ENCODE results near the gene TAOK3. TPM values are rescaled to one million over a fixed set of nuclear protein-coding genes. Genes with fewer than 3 reads are reported as not detected.

Gene TAOK3
- total and polyA plus RNA-seq, 2 donors (not counting 3 experiments of a cell fraction or from before 2014, with no cell fraction given), result 11.3 to 23.1 TPM

GRCh38 chr12:118374909-118375308, 2.2 kb upstream of the TAOK3 start:
- H3K4me1 ChIP-seq (ENCODE audit: control insufficient read depth, extremely low read depth, insufficient read depth, low read length), result peaks cover 21% of the 10 kb centered on the region
- dilution Hi-C loops (cut with MboI; ENCODE audit: extremely low pct_ligation_motif_present, low sequenced_read_pairs), result no loop called here
- H3K9me1 ChIP-seq (replicated peaks; ENCODE audit: control insufficient read depth, extremely low read depth, insufficient read depth, low read length), result no peaks in the 10 kb centered on the region
- FAIRE-seq (no peak), DNase-seq (ENCODE audit: low read depth, low spot score) (no peak)
- POLR2A ChIA-PET, result no interaction called here
- CTCF ChIA-PET, result interaction anchor here (1.3 to 7.1 kb wide), 11 partner anchors 7 to 254 kb away, joined by 4 to 262 read pairs (median 17); no protein-coding TSS in a partner anchor
- no peak overlapping the region for H3K9ac ChIP-seq (replicated peaks; ENCODE audit: extremely low read depth, insufficient read depth, low read length)
- intact Hi-C loops (cut with micrococcal nuclease), result loop anchor here (5.0 to 10.0 kb wide), 2 partner anchors 358 to 690 kb away; partner anchors contain the start of gene RFC5
- no peaks in the 10 kb centered on the region for H3K9me3 ChIP-seq (replicated peaks; ENCODE audit: control insufficient read depth, insufficient read depth, low read length)
- H3K36me3 ChIP-seq (ENCODE audit: control insufficient read depth in 2 of 2, extremely low read depth in 1 of 2, insufficient read depth in 2 of 2, low read length in 2 of 2), result peaks cover 2 to 4% of the 10 kb centered on the region in 2 experiments
- H3K4me3 ChIP-seq (replicated peaks in 1 of 3; ENCODE audit: insufficient read depth in 1 of 3, low read depth in 1 of 3, low read length in 3 of 3), result no peak overlapping the region
- H4K20me1 ChIP-seq (replicated peaks; ENCODE audit: control insufficient read depth, extremely low read depth, insufficient read depth, low read length), result no peaks in the 10 kb centered on the region
- H2AFZ ChIP-seq (ENCODE audit: low read depth, low read length), result no peak overlapping the region
- TF ChIP-seq GATA2 (IDR thresholded peaks at IDR 0.05; ENCODE audit: insufficient read depth, insufficient read length, low read depth, low read length), result no peak
- no peaks in the 10 kb centered on the region for H3K27me3 ChIP-seq (ENCODE audit: control insufficient read depth in 2 of 2, insufficient read depth in 2 of 2, low read length in 2 of 2)
- peaks cover 54% of the 10 kb centered on the region for H3K79me2 ChIP-seq (ENCODE audit: control insufficient read depth, insufficient read depth, low read length)
- BruUV-seq (replicated peaks), result no TSS peak
- no peak overlapping the region for H3K27ac ChIP-seq (ENCODE audit: insufficient read depth, low read depth, low read length)
- H3K4me2 ChIP-seq (ENCODE audit: insufficient read depth, low read length), result no peak overlapping the region

DNA sequence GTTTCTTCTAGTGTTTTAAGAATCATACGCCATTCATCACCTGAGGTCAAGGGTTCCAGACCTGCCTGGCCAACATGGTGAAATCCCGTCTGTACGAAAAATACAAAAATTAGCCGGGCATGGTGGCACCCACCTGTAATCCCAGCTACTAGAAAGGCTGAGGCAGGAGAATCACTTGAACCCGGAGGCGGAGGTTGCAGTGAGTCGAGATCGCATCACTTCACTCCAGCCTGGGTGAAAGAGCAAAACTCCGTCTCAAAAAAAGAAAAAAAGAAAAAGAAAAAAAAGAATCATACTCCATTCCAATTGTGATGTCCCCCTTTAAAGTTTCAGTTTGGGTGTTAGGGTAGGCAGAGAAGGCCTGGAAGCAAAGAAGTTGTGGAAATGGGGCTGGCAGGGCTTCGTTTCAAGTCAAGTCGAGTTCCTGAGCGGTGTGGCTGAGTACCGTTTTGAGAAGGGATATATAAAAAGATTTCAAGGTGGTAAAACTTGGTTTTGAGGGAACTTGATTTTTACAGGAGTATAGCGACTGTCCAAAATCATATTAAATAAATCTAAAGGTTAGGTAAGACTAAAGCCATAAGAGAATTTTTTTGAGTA, 1.5 kb upstream of the TAOK3 start:
- H3K4me2 ChIP-seq (ENCODE audit: insufficient read depth, low read length), result no peak overlapping the region
- ChIA-PET CTCF (interaction anchor here (1.6 to 7.1 kb wide), 2 partner anchors 18 to 192 kb away, joined by 4 to 262 read pairs; no protein-coding TSS in a partner anchor), POLR2A (no interaction called here)
- H3K9me1 ChIP-seq (replicated peaks; ENCODE audit: control insufficient read depth, extremely low read depth, insufficient read depth, low read length), result no peaks in the 10 kb centered on the region
- no peak overlapping the region for H3K27ac ChIP-seq (ENCODE audit: insufficient read depth, low read depth, low read length)
- no peak overlapping the region for H3K4me3 ChIP-seq (replicated peaks in 1 of 3; ENCODE audit: insufficient read depth in 1 of 3, low read depth in 1 of 3, low read length in 3 of 3)
- intact Hi-C loops (cut with micrococcal nuclease) (loop anchor here (10.0 kb wide), 1 partner anchor 689 kb away; no protein-coding TSS in a partner anchor), dilution Hi-C loops (cut with MboI; ENCODE audit: extremely low pct_ligation_motif_present, low sequenced_read_pairs) (no loop called here)
- FAIRE-seq (no peak), DNase-seq (ENCODE audit: low read depth, low spot score) (no peak)
- H2AFZ ChIP-seq (ENCODE audit: low read depth, low read length), result no peak overlapping the region
- no peaks in the 10 kb centered on the region for H4K20me1 ChIP-seq (replicated peaks; ENCODE audit: control insufficient read depth, extremely low read depth, insufficient read depth, low read length)
- BruUV-seq (replicated peaks), result no TSS peak
- no peak overlapping the region for H3K9ac ChIP-seq (replicated peaks; ENCODE audit: extremely low read depth, insufficient read depth, low read length)
- H3K27me3 ChIP-seq (ENCODE audit: control insufficient read depth in 2 of 2, insufficient read depth in 2 of 2, low read length in 2 of 2), result no peaks in the 10 kb centered on the region
- no peaks in the 10 kb centered on the region for H3K36me3 ChIP-seq (ENCODE audit: control insufficient read depth in 2 of 2, extremely low read depth in 1 of 2, insufficient read depth in 2 of 2, low read length in 2 of 2)
- peaks cover 21% of the 10 kb centered on the region for H3K4me1 ChIP-seq (ENCODE audit: control insufficient read depth, extremely low read depth, insufficient read depth, low read length)
- no peaks in the 10 kb centered on the region for H3K9me3 ChIP-seq (replicated peaks; ENCODE audit: control insufficient read depth, insufficient read depth, low read length)
- H3K79me2 ChIP-seq (ENCODE audit: control insufficient read depth, insufficient read depth, low read length), result peaks cover 51% of the 10 kb centered on the region
- TF ChIP-seq JUN (IDR thresholded peaks at IDR 0.05; ENCODE audit: borderline replicate concordance, insufficient read depth, insufficient read length, low read depth) (no peak), FOS (IDR thresholded peaks at IDR 0.05; ENCODE audit: borderline replicate concordance, insufficient read depth, low read length) (no peak), POLR2AphosphoS5 (IDR thresholded peaks at IDR 0.05; ENCODE audit: insufficient read depth, low read depth, low read length) (no peak), EZH2 (IDR thresholded peaks at IDR 0.05; ENCODE audit: borderline replicate concordance, low read depth, low read length, severe bottlenecking) (no peak), GATA2 (IDR thresholded peaks at IDR 0.05; ENCODE audit: insufficient read depth, insufficient read length, low read depth, low read length) (no peak), MAX (IDR thresholded peaks at IDR 0.05; ENCODE audit: insufficient read depth, insufficient read length) (no peak), CTCF (IDR thresholded peaks at IDR 0.05; ENCODE audit: extremely low read depth in 1 of 2, insufficient read depth in 1 of 2, low read depth in 1 of 2, low read length in 2 of 2) (no peak), POLR2A (IDR thresholded peaks at IDR 0.05; ENCODE audit: low read depth, low read length) (no peak), MYC (IDR thresholded peaks at IDR 0.05; ENCODE audit: low read depth, low read length) (no peak)

Data from endothelial cell of umbilical vein (primary cell).